Thoracic aorta (tissue), 2 donors: Measurements from ENCODE around the gene SLC6A5. TPM values are rescaled to one million over a fixed set of nuclear protein-coding genes. Genes with fewer than 3 reads are reported as not detected.

Source experiments
- ATAC-seq: fragments of 150-250 bp; one replicate; pipeline ENCODE4 v1.8.0; 2017; ENCODE audit warnings: low read depth; ENCODE audit not compliant: insufficient number of reproducible peaks, low FRiP score
- DNase-seq: peaks from one replicate; pipeline ENCODE4 v3.0.0-alpha.2; 2020; ENCODE audit warnings: low spot score
- H3K27ac ChIP-seq, 2 donors: fragments of 200-600 bp; sonication (generic); 1 replicate in 1 of 2; 2 replicates in 1 of 2; pipeline ENCODE4 v1.5.1; 2016; ENCODE audit warnings: mild to moderate bottlenecking in 2 of 2, moderate library complexity in 2 of 2
- H3K27me3 ChIP-seq: fragments of 200-600 bp; sonication (generic); replicated peaks from 2 replicates; pipeline ENCODE4 v1.6.0; 2016; ENCODE audit warnings: mild to moderate bottlenecking; ENCODE audit not compliant: insufficient read depth
- H3K36me3 ChIP-seq: fragments of 200-600 bp; sonication (generic); one replicate; pipeline ENCODE4 v1.5.1; 2016
- H3K4me1 ChIP-seq, 2 donors: fragments of 200-600 bp; sonication (generic); 1 replicate in 1 of 2; 2 replicates in 1 of 2; pipeline versions ENCODE4 v1.5.1 to v1.6.0; 2016; ENCODE audit warnings: low read depth in 2 of 2, mild to moderate bottlenecking in 1 of 2; ENCODE audit not compliant: control insufficient read depth in 1 of 2
- H3K4me3 ChIP-seq: fragments of 200-600 bp; sonication (generic); 2 replicates; pipeline ENCODE4 v1.5.1; 2016; ENCODE audit warnings: mild to moderate bottlenecking
- H3K9me3 ChIP-seq: fragments of 200-600 bp; sonication (generic); 2 replicates; pipeline ENCODE4 v1.5.1; 2016
- total RNA-seq, 2 donors: library from RNA; depleted of rRNA; stranded (reverse); fragments of >200 nt; gene quantifications; one replicate each; pipeline versions ENCODE4 v1.1.0 to v1.2.3, GENCODE V29; 2016
- TF ChIP-seq, protein P1 (sequence below): fragments of 200-600 bp; sonication (generic); IDR thresholded peaks from one replicate; pipeline ENCODE4 v1.5.1; 2019; ENCODE audit warnings: antibody characterized with exemption

Gene SLC6A5
- total RNA-seq, 2 donors from 2014 or later, result not detected

DNA sequence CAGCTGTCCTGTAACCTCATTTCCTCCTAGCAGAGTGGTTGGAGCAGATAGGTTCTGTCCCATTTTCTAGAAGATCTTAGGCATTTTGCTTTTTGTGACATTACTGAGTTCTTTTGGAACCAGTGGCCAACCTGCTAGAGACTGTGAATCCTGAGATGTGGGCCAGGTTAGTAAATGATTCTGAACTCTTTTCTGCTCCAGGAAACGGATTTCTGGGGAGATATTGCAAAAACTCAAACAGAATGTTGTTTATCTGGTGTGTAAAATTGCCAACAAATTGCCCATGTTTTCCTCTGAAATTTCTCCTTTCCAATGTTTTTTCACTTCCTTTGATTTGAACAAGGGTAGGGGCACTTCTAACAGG, 32.7 kb downstream of the SLC6A5 start:
- DNase-seq (no peak), ATAC-seq (no peak)
- no peak overlapping the region for H3K27ac ChIP-seq
- H3K9me3 ChIP-seq, result no peaks in the 10 kb centered on the region
- H3K4me3 ChIP-seq, result no peak overlapping the region
- H3K4me1 ChIP-seq, result no peaks in the 10 kb centered on the region
- H3K36me3 ChIP-seq, result no peaks in the 10 kb centered on the region
- H3K27me3 ChIP-seq, result no peaks in the 10 kb centered on the region
- TF ChIP-seq, protein P1, sequence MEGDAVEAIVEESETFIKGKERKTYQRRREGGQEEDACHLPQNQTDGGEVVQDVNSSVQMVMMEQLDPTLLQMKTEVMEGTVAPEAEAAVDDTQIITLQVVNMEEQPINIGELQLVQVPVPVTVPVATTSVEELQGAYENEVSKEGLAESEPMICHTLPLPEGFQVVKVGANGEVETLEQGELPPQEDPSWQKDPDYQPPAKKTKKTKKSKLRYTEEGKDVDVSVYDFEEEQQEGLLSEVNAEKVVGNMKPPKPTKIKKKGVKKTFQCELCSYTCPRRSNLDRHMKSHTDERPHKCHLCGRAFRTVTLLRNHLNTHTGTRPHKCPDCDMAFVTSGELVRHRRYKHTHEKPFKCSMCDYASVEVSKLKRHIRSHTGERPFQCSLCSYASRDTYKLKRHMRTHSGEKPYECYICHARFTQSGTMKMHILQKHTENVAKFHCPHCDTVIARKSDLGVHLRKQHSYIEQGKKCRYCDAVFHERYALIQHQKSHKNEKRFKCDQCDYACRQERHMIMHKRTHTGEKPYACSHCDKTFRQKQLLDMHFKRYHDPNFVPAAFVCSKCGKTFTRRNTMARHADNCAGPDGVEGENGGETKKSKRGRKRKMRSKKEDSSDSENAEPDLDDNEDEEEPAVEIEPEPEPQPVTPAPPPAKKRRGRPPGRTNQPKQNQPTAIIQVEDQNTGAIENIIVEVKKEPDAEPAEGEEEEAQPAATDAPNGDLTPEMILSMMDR, result no peak

DNA sequence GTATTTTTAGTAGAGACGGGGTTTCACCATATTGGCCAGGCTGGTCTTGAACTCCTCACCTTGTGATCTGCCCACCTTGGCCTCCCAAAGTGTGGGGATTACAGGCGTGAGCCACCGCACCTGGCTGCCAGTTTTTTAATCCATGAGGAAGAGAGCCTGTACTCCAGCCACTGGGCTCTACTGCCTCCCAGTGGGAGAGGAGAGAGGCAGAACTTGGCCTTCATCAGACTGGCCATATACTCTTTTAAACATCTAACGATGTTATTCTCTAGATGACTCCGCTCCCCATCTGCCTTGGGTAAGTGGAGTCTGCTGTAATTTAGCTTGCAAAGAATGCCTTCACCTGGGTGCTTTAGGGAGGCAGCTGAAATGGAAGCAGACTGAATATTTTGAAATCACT, 34.6 kb downstream of the SLC6A5 start:
- TF ChIP-seq, protein P1, result no peak
- Histone ChIP-seq H3K27me3 (no peaks in the 10 kb centered on the region), H3K4me1 (no peaks in the 10 kb centered on the region), H3K9me3 (no peaks in the 10 kb centered on the region), H3K36me3 (no peaks in the 10 kb centered on the region), H3K27ac (no peak overlapping the region), H3K4me3 (no peak overlapping the region)
- DNase-seq, result no peak
- no peak for ATAC-seq

DNA sequence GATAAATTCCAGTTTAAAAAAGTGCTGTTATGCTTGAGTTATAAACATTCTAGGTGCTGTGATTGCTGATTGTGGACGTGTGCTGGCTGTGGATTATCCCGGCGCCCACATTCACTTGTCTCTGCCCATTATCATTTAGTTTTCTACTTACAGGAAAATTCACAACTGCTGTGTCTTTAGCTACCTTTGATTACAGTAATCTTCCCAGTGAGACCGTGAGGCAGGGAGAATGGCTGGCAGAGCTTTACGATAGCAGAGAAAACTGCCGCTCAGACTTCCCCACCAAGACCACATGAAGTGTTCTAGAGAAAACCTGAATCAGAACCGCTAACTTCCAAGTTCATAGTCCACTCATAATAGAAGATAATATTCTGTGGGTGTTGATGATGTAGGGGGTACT, 35.4 kb downstream of the SLC6A5 start:
- Histone ChIP-seq H3K27ac (no peak overlapping the region), H3K4me3 (no peak overlapping the region), H3K27me3 (no peaks in the 10 kb centered on the region), H3K9me3 (no peaks in the 10 kb centered on the region), H3K4me1 (no peaks in the 10 kb centered on the region), H3K36me3 (no peaks in the 10 kb centered on the region)
- TF ChIP-seq, protein P1, result no peak
- DNase-seq, result no peak
- no peak for ATAC-seq

DNA sequence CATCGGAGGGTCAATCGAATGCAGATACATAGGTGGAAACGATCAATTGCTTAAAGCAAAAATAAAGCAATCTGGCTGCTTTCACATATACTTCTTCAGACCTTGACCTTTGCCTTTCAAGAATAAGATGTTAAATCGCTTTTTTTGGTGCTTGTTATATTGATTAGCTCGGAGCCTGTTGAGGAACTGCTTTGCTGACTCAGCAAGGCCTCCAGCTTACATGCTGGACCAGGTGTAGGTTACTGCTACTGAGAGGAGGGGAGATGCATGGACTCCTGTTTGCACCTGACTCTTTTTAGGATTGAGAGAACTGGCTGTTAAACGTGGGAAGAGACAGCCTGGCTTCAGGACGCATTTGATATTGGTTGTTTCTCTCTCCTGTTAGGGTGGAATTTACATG, 38.7 kb downstream of the SLC6A5 start:
- no peaks in the 10 kb centered on the region for H3K4me1 ChIP-seq
- ATAC-seq (no peak), DNase-seq (no peak)
- no peak overlapping the region for H3K4me3 ChIP-seq
- TF ChIP-seq, protein P1, result no peak
- no peaks in the 10 kb centered on the region for H3K36me3 ChIP-seq
- H3K27ac ChIP-seq, result no peak overlapping the region
- no peaks in the 10 kb centered on the region for H3K9me3 ChIP-seq
- no peaks in the 10 kb centered on the region for H3K27me3 ChIP-seq

DNA sequence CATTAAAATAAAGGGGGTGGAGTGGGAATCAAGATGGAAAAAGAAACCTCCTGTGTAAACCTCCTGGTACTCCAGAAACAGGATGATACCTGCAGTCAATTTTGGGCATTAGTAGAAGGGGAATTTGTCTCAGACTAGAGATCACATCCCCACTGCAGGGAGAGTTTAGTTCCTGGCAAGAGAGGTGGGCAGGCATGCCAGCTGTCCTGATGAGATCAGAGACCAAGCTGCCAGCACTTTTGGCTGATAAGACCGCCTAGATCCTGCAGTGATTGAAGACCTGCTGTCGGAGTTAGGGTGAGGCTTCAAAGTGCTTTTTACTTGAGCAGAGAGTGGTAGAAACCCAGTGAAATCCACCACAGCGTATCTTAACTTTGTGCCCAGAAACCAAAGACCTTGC, 40.3 kb downstream of the SLC6A5 start:
- no peaks in the 10 kb centered on the region for H3K36me3 ChIP-seq
- H3K4me1 ChIP-seq, result no peaks in the 10 kb centered on the region
- H3K4me3 ChIP-seq, result no peak overlapping the region
- H3K27ac ChIP-seq, result no peak overlapping the region
- H3K27me3 ChIP-seq, result no peaks in the 10 kb centered on the region
- H3K9me3 ChIP-seq, result no peaks in the 10 kb centered on the region
- ATAC-seq (no peak), DNase-seq (no peak)
- TF ChIP-seq, protein P1, result no peak
